Ishikawa (cell line): ENCODE measurements around the gene SLC35E1.

Experiments
- ZBTB7A ChIP-seq: IDR thresholded peaks from 2 replicates; pipeline ENCODE4 v1.6.1; 2012; ENCODE audit warnings: low read depth
- TF ChIP-seq, protein P1 (sequence below): IDR thresholded peaks from 2 replicates; pipeline ENCODE4 v1.6.1; 2012; ENCODE audit warnings: low read depth, mild to moderate bottlenecking

DNA sequence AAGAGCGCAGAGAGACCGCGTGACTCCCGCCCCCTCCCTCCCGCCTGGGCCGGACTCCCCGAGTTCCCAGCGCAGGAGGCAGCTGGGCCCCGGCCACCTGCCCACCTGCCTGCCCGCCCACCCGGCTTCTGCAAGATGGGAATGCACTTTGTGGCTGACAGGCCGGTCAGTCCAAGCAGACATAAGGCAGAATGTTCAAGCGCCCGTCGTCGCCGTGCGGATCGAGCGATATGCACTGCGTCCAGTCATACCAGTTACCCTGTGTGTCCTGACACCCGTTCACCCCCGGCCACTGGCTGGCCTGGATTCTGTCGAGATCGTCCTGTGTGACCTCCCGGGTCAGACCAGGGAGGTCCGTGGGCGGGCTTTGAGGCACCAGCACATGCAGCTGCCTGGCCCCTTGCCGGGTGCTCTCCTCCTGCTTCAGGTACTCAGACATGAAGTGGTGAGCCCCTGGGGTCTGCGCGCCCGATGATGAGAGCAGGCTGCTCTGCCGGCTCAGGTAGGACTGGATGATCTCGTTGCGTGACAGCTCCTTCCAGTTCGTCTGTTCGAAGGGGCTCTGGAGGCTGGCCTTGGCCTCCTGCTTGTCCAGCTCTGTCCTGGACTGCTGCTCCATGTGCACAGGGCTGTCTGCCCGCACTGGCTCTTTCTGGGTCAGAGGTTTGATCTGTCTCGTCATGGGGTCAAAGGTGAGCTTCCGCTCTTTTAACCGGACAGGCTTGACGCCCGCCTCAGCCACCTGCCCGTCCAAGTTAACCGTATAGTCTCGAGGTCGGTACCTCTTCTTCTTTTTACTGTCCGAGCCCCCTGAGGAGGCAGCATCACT lies 3.9 kb upstream of the SLC35E1 start:
- TF ChIP-seq ZBTB7A = no peak
- TF ChIP-seq, protein P1, sequence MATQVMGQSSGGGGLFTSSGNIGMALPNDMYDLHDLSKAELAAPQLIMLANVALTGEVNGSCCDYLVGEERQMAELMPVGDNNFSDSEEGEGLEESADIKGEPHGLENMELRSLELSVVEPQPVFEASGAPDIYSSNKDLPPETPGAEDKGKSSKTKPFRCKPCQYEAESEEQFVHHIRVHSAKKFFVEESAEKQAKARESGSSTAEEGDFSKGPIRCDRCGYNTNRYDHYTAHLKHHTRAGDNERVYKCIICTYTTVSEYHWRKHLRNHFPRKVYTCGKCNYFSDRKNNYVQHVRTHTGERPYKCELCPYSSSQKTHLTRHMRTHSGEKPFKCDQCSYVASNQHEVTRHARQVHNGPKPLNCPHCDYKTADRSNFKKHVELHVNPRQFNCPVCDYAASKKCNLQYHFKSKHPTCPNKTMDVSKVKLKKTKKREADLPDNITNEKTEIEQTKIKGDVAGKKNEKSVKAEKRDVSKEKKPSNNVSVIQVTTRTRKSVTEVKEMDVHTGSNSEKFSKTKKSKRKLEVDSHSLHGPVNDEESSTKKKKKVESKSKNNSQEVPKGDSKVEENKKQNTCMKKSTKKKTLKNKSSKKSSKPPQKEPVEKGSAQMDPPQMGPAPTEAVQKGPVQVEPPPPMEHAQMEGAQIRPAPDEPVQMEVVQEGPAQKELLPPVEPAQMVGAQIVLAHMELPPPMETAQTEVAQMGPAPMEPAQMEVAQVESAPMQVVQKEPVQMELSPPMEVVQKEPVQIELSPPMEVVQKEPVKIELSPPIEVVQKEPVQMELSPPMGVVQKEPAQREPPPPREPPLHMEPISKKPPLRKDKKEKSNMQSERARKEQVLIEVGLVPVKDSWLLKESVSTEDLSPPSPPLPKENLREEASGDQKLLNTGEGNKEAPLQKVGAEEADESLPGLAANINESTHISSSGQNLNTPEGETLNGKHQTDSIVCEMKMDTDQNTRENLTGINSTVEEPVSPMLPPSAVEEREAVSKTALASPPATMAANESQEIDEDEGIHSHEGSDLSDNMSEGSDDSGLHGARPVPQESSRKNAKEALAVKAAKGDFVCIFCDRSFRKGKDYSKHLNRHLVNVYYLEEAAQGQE = no peak
